Erythroblast (primary cell): ENCODE data around the gene MYH6.

Experiments
- GATA1 ChIP-seq: IDR thresholded peaks from 2 replicates; pipeline ENCODE4 v1.6.1; 2011; ENCODE audit warnings: low read depth, mild to moderate bottlenecking, control low read depth, low read length, moderate library complexity
- POLR2A ChIP-seq: IDR thresholded peaks from 2 replicates; pipeline ENCODE4 v1.6.1; 2011; ENCODE audit warnings: mild to moderate bottlenecking, low read length

GRCh38 chr14:23365036-23365731 lies 42.9 kb downstream of the MYH6 start, which contains the start of gene EFS:
- no peak for TF ChIP-seq POLR2A
- TF ChIP-seq GATA1: no peak
